Endothelial cell of umbilical vein (primary cell): ENCODE results near the gene FBL. TPM values are rescaled to one million over a fixed set of nuclear protein-coding genes. Genes with fewer than 3 reads are reported as not detected.

Source experiments
- BruUV-seq: library from RNA; stranded (reverse); fragments of 400-500 nt; replicated peaks from 2 replicates; lab custom pipeline; 2021; lab: Mats Ljungman, UMichigan
- CTCF ChIA-PET: fragments of 300-600, 350-600 bp; sonication (Branson Sonifier 250); formaldehyde crosslinking; loops from one replicate; lab custom pipeline; 2021; ENCODE audit warnings: antibody characterized with exemption, inconsistent platforms; lab: Charles Lee
- POLR2A ChIA-PET: fragments of 300-600, 350-600 bp; sonication (Branson Sonifier 250); formaldehyde crosslinking; loops from one replicate; lab custom pipeline; 2021; ENCODE audit warnings: antibody characterized with exemption, inconsistent platforms; lab: Charles Lee
- DNase-seq: peaks from one replicate; pipeline ENCODE4 v3.0.0-alpha.2; 2011; ENCODE audit warnings: low read depth, low spot score
- FAIRE-seq: peaks from 2 replicates; lab custom pipeline; 2011; peaks lifted over from hg19 to GRCh38; lab: Jason Lieb, UNC
- H2AFZ ChIP-seq: 2 replicates; pipeline ENCODE4 v1.6.0; 2012; ENCODE audit warnings: low read depth, low read length, control low read depth, inconsistent platforms
- H3K27ac ChIP-seq: 2 replicates; pipeline ENCODE4 v1.5.1; 2011; ENCODE audit warnings: low read depth, mild to moderate bottlenecking, control low read depth, low read length, moderate library complexity; ENCODE audit not compliant: insufficient read depth
- H3K27me3 ChIP-seq, 2 experiments: 2 replicates each; pipeline versions ENCODE4 v1.6.0 to v1.6.1; 2011; ENCODE audit warnings: low read length in 2 of 2, mixed read lengths in 1 of 2; ENCODE audit not compliant: control insufficient read depth in 2 of 2, insufficient read depth in 2 of 2
- H3K36me3 ChIP-seq, 2 experiments: 2 replicates in 1 of 2; 3 replicates in 1 of 2; pipeline ENCODE4 v1.5.1; 2011; ENCODE audit warnings: low read length in 2 of 2, mild to moderate bottlenecking in 1 of 2, moderate library complexity in 1 of 2; ENCODE audit not compliant: control insufficient read depth in 2 of 2, insufficient read depth in 2 of 2; ENCODE audit errors: extremely low read depth in 1 of 2
- H3K4me1 ChIP-seq: 3 replicates; pipeline ENCODE4 v1.5.1; 2011; ENCODE audit warnings: mild to moderate bottlenecking, low read length; ENCODE audit not compliant: control insufficient read depth, insufficient read depth; ENCODE audit errors: extremely low read depth
- H3K4me2 ChIP-seq: 2 replicates; pipeline ENCODE4 v1.6.1; 2011; ENCODE audit warnings: low read length, control low read depth, mixed read lengths; ENCODE audit not compliant: insufficient read depth
- H3K4me3 ChIP-seq, 3 experiments: fragments of 200-600 bp in 1 of 3; sonication (generic), shearing (Covaris generic) in 1 of 3; replicated peaks in 1 of 3; 2 replicates each; pipeline ENCODE4 v1.5.1; 2011 to 2016; ENCODE audit warnings: control low read depth in 3 of 3, low read length in 3 of 3, mild to moderate bottlenecking in 2 of 3, inconsistent platforms in 1 of 3, low read depth in 1 of 3, moderate library complexity in 1 of 3; ENCODE audit not compliant: insufficient read depth in 1 of 3
- H3K79me2 ChIP-seq: 2 replicates; pipeline ENCODE4 v1.6.0; 2012; ENCODE audit warnings: low read length, inconsistent platforms; ENCODE audit not compliant: control insufficient read depth, insufficient read depth
- H3K9ac ChIP-seq: replicated peaks from 2 replicates; pipeline ENCODE3; 2011; ENCODE audit warnings: low read length, control low read depth; ENCODE audit not compliant: insufficient read depth; ENCODE audit errors: extremely low read depth
- H3K9me1 ChIP-seq: replicated peaks from 3 replicates; pipeline ENCODE4 v1.6.0; 2011; ENCODE audit warnings: mild to moderate bottlenecking, low read length; ENCODE audit not compliant: control insufficient read depth, insufficient read depth; ENCODE audit errors: extremely low read depth
- H3K9me3 ChIP-seq: replicated peaks from 2 replicates; pipeline ENCODE4 v1.5.1; 2012; ENCODE audit warnings: low read length, inconsistent platforms; ENCODE audit not compliant: control insufficient read depth, insufficient read depth
- H4K20me1 ChIP-seq: replicated peaks from 2 replicates; pipeline ENCODE3; 2011; ENCODE audit warnings: mild to moderate bottlenecking, low read length; ENCODE audit not compliant: control insufficient read depth, insufficient read depth; ENCODE audit errors: extremely low read depth
- CTCF ChIP-seq, 2 donors: IDR thresholded peaks; 1 replicate in 1 of 2; 2 replicates in 1 of 2; pipeline ENCODE4 v1.5.1; 2011; ENCODE audit warnings: low read length in 2 of 2, mild to moderate bottlenecking in 2 of 2, moderate library complexity in 2 of 2, control low read depth in 1 of 2, inconsistent platforms in 1 of 2, low read depth in 1 of 2; ENCODE audit not compliant: insufficient read depth in 1 of 2; ENCODE audit errors: extremely low read depth in 1 of 2
- EZH2 ChIP-seq: IDR thresholded peaks from 2 replicates; pipeline ENCODE4 v1.6.1; 2012; ENCODE audit warnings: borderline replicate concordance, low read depth, mild to moderate bottlenecking, moderate library complexity, low read length, inconsistent platforms; ENCODE audit not compliant: severe bottlenecking
- FOS ChIP-seq: IDR thresholded peaks from 2 replicates; pipeline ENCODE4 v1.6.1; 2011; ENCODE audit warnings: mild to moderate bottlenecking, low read length, moderate library complexity, borderline replicate concordance; ENCODE audit not compliant: insufficient read depth
- GATA2 ChIP-seq: IDR thresholded peaks from 2 replicates; pipeline ENCODE4 v1.7.0; 2011; ENCODE audit warnings: low read depth, mild to moderate bottlenecking, moderate library complexity, mixed read lengths, low read length; ENCODE audit not compliant: insufficient read length, insufficient read depth
- JUN ChIP-seq: IDR thresholded peaks from 2 replicates; pipeline ENCODE4 v1.6.1; 2011; ENCODE audit warnings: borderline replicate concordance, low read depth; ENCODE audit not compliant: insufficient read length, insufficient read depth
- MAX ChIP-seq: IDR thresholded peaks from 2 replicates; pipeline ENCODE4 v1.6.1; 2011; ENCODE audit not compliant: insufficient read depth, insufficient read length
- MYC ChIP-seq: IDR thresholded peaks from one replicate; pipeline ENCODE4 v1.6.1; 2011; ENCODE audit warnings: mild to moderate bottlenecking, low read depth, low read length
- POLR2A ChIP-seq: IDR thresholded peaks from 2 replicates; pipeline ENCODE4 v1.6.1; 2012; ENCODE audit warnings: low read depth, mild to moderate bottlenecking, control low read depth, low read length
- POLR2AphosphoS5 ChIP-seq: IDR thresholded peaks from 2 replicates; pipeline ENCODE4 v1.6.1; 2012; ENCODE audit warnings: low read depth, mild to moderate bottlenecking, control low read depth, low read length, moderate library complexity; ENCODE audit not compliant: insufficient read depth
- dilution Hi-C: fragments of 300-500 bp; cut with MboI; formaldehyde crosslinking; loops from one replicate; pipeline ENCODE4 v1.15.0; 2019; ENCODE audit warnings: low sequenced_read_pairs; ENCODE audit not compliant: extremely low pct_ligation_motif_present
- intact Hi-C: fragments of 100-400 bp; cut with micrococcal nuclease; formaldehyde crosslinking; loops from one replicate; pipeline ENCODE4 v1.10.0; 2022
- polyA plus RNA-seq, 4 experiments: library from polyadenylated mRNA; depleted of rRNA in 3 of 4; stranded (reverse) in 3 of 4; unstranded in 1 of 4; fragments of >200 nt; gene quantifications; 2 replicates each; pipeline versions ENCODE4 v1.2.1 to v1.2.3, GENCODE V29; 2011 to 2012; ENCODE audit warnings: missing spikeins in 1 of 4
- total RNA-seq: library from RNA; stranded (reverse); gene quantifications from 2 replicates; pipeline ENCODE4 v1.2.3, GENCODE V29; 2021

The FBL gene
- total and polyA plus RNA-seq, 2 donors (not counting 3 experiments of a cell fraction or from before 2014, with no cell fraction given): 271 to 473 TPM

- no peak for FAIRE-seq
- no peaks in the 10 kb centered on the region for H3K4me1 ChIP-seq
- ChIA-PET CTCF (interaction anchor here (0.6 to 1.2 kb wide), 2 partner anchors 73 to 99 kb away, joined by 3 to 4 read pairs; no protein-coding TSS in a partner anchor), POLR2A (no interaction called here)
- no peak overlapping the region for H3K27ac ChIP-seq
- no peak overlapping the region for H2AFZ ChIP-seq
- H3K4me3 ChIP-seq: no peak overlapping the region
- H3K36me3 ChIP-seq: no peaks in the 10 kb centered on the region
- intact Hi-C loops: no loop called here
- H4K20me1 ChIP-seq: no peaks in the 10 kb centered on the region
- no TSS peak for BruUV-seq
- dilution Hi-C loops: no loop called here
- no peaks in the 10 kb centered on the region for H3K9me3 ChIP-seq
- TF ChIP-seq GATA2 (no peak), MAX (no peak), POLR2A (no peak), EZH2 (no peak), CTCF (IDR thresholded peaks at IDR 0.05; ENCODE audit: extremely low read depth in 1 of 2, insufficient read depth in 1 of 2, low read depth in 1 of 2, low read length in 2 of 2) (no peak), MYC (no peak)
- no peak overlapping the region for H3K4me2 ChIP-seq
- no peak overlapping the region for H3K9ac ChIP-seq
- no peaks in the 10 kb centered on the region for H3K9me1 ChIP-seq
- H3K27me3 ChIP-seq: no peaks in the 10 kb centered on the region
- no peaks in the 10 kb centered on the region for H3K79me2 ChIP-seq
- no peak for DNase-seq
Measured at GRCh38 chr19:39865953-39866352, 19.8 kb upstream of the FBL start.

GRCh38 chr19:39865186-39865585 lies 19.0 kb upstream of the FBL start:
- ChIA-PET POLR2A (no interaction called here), CTCF (no interaction called here)
- TF ChIP-seq JUN (no peak), MYC (no peak), MAX (no peak), GATA2 (no peak), FOS (no peak), EZH2 (no peak), POLR2A (no peak), POLR2AphosphoS5 (no peak)
- dilution Hi-C loops (no loop called here), intact Hi-C loops (no loop called here)
- H3K4me2 ChIP-seq: no peak overlapping the region
- H3K9me1 ChIP-seq: no peaks in the 10 kb centered on the region
- no peak overlapping the region for H3K27ac ChIP-seq
- no peaks in the 10 kb centered on the region for H3K36me3 ChIP-seq
- H3K79me2 ChIP-seq: no peaks in the 10 kb centered on the region
- no peak overlapping the region for H3K9ac ChIP-seq
- no peaks in the 10 kb centered on the region for H3K27me3 ChIP-seq
- BruUV-seq: no TSS peak
- no peak for DNase-seq
- no peak for FAIRE-seq
- H3K4me3 ChIP-seq: no peak overlapping the region
- H4K20me1 ChIP-seq: no peaks in the 10 kb centered on the region
- no peaks in the 10 kb centered on the region for H3K9me3 ChIP-seq
- no peak overlapping the region for H2AFZ ChIP-seq
- no peaks in the 10 kb centered on the region for H3K4me1 ChIP-seq
